Endothelial cell of umbilical vein (primary cell): ENCODE data around the gene SPATA7. TPM values are rescaled to one million over a fixed set of nuclear protein-coding genes. Genes with fewer than 3 reads are reported as not detected.

Experiments
- BruUV-seq: library from RNA; stranded (reverse); fragments of 400-500 nt; replicated peaks from 2 replicates; lab custom pipeline; 2021; lab: Mats Ljungman, UMichigan
- CTCF ChIA-PET: fragments of 300-600, 350-600 bp; sonication (Branson Sonifier 250); formaldehyde crosslinking; loops from one replicate; lab custom pipeline; 2021; ENCODE audit warnings: antibody characterized with exemption, inconsistent platforms; lab: Charles Lee
- POLR2A ChIA-PET: fragments of 300-600, 350-600 bp; sonication (Branson Sonifier 250); formaldehyde crosslinking; loops from one replicate; lab custom pipeline; 2021; ENCODE audit warnings: antibody characterized with exemption, inconsistent platforms; lab: Charles Lee
- DNase-seq: peaks from one replicate; pipeline ENCODE4 v3.0.0-alpha.2; 2011; ENCODE audit warnings: low read depth, low spot score
- FAIRE-seq: peaks from 2 replicates; lab custom pipeline; 2011; peaks lifted over from hg19 to GRCh38; lab: Jason Lieb, UNC
- H2AFZ ChIP-seq: 2 replicates; pipeline ENCODE4 v1.6.0; 2012; ENCODE audit warnings: low read depth, low read length, control low read depth, inconsistent platforms
- H3K27ac ChIP-seq: 2 replicates; pipeline ENCODE4 v1.5.1; 2011; ENCODE audit warnings: low read depth, mild to moderate bottlenecking, control low read depth, low read length, moderate library complexity; ENCODE audit not compliant: insufficient read depth
- H3K27me3 ChIP-seq, 2 experiments: 2 replicates each; pipeline versions ENCODE4 v1.6.0 to v1.6.1; 2011; ENCODE audit warnings: low read length in 2 of 2, mixed read lengths in 1 of 2; ENCODE audit not compliant: control insufficient read depth in 2 of 2, insufficient read depth in 2 of 2
- H3K36me3 ChIP-seq, 2 experiments: 2 replicates in 1 of 2; 3 replicates in 1 of 2; pipeline ENCODE4 v1.5.1; 2011; ENCODE audit warnings: low read length in 2 of 2, mild to moderate bottlenecking in 1 of 2, moderate library complexity in 1 of 2; ENCODE audit not compliant: control insufficient read depth in 2 of 2, insufficient read depth in 2 of 2; ENCODE audit errors: extremely low read depth in 1 of 2
- H3K4me1 ChIP-seq: 3 replicates; pipeline ENCODE4 v1.5.1; 2011; ENCODE audit warnings: mild to moderate bottlenecking, low read length; ENCODE audit not compliant: control insufficient read depth, insufficient read depth; ENCODE audit errors: extremely low read depth
- H3K4me2 ChIP-seq: 2 replicates; pipeline ENCODE4 v1.6.1; 2011; ENCODE audit warnings: low read length, control low read depth, mixed read lengths; ENCODE audit not compliant: insufficient read depth
- H3K4me3 ChIP-seq, 3 experiments: fragments of 200-600 bp in 1 of 3; sonication (generic), shearing (Covaris generic) in 1 of 3; replicated peaks in 1 of 3; 2 replicates each; pipeline ENCODE4 v1.5.1; 2011 to 2016; ENCODE audit warnings: control low read depth in 3 of 3, low read length in 3 of 3, mild to moderate bottlenecking in 2 of 3, inconsistent platforms in 1 of 3, low read depth in 1 of 3, moderate library complexity in 1 of 3; ENCODE audit not compliant: insufficient read depth in 1 of 3
- H3K79me2 ChIP-seq: 2 replicates; pipeline ENCODE4 v1.6.0; 2012; ENCODE audit warnings: low read length, inconsistent platforms; ENCODE audit not compliant: control insufficient read depth, insufficient read depth
- H3K9ac ChIP-seq: replicated peaks from 2 replicates; pipeline ENCODE3; 2011; ENCODE audit warnings: low read length, control low read depth; ENCODE audit not compliant: insufficient read depth; ENCODE audit errors: extremely low read depth
- H3K9me1 ChIP-seq: replicated peaks from 3 replicates; pipeline ENCODE4 v1.6.0; 2011; ENCODE audit warnings: mild to moderate bottlenecking, low read length; ENCODE audit not compliant: control insufficient read depth, insufficient read depth; ENCODE audit errors: extremely low read depth
- H3K9me3 ChIP-seq: replicated peaks from 2 replicates; pipeline ENCODE4 v1.5.1; 2012; ENCODE audit warnings: low read length, inconsistent platforms; ENCODE audit not compliant: control insufficient read depth, insufficient read depth
- H4K20me1 ChIP-seq: replicated peaks from 2 replicates; pipeline ENCODE3; 2011; ENCODE audit warnings: mild to moderate bottlenecking, low read length; ENCODE audit not compliant: control insufficient read depth, insufficient read depth; ENCODE audit errors: extremely low read depth
- EZH2 ChIP-seq: IDR thresholded peaks from 2 replicates; pipeline ENCODE4 v1.6.1; 2012; ENCODE audit warnings: borderline replicate concordance, low read depth, mild to moderate bottlenecking, moderate library complexity, low read length, inconsistent platforms; ENCODE audit not compliant: severe bottlenecking
- FOS ChIP-seq: IDR thresholded peaks from 2 replicates; pipeline ENCODE4 v1.6.1; 2011; ENCODE audit warnings: mild to moderate bottlenecking, low read length, moderate library complexity, borderline replicate concordance; ENCODE audit not compliant: insufficient read depth
- JUN ChIP-seq: IDR thresholded peaks from 2 replicates; pipeline ENCODE4 v1.6.1; 2011; ENCODE audit warnings: borderline replicate concordance, low read depth; ENCODE audit not compliant: insufficient read length, insufficient read depth
- POLR2A ChIP-seq: IDR thresholded peaks from 2 replicates; pipeline ENCODE4 v1.6.1; 2012; ENCODE audit warnings: low read depth, mild to moderate bottlenecking, control low read depth, low read length
- POLR2AphosphoS5 ChIP-seq: IDR thresholded peaks from 2 replicates; pipeline ENCODE4 v1.6.1; 2012; ENCODE audit warnings: low read depth, mild to moderate bottlenecking, control low read depth, low read length, moderate library complexity; ENCODE audit not compliant: insufficient read depth
- dilution Hi-C: fragments of 300-500 bp; cut with MboI; formaldehyde crosslinking; loops from one replicate; pipeline ENCODE4 v1.15.0; 2019; ENCODE audit warnings: low sequenced_read_pairs; ENCODE audit not compliant: extremely low pct_ligation_motif_present
- intact Hi-C: fragments of 100-400 bp; cut with micrococcal nuclease; formaldehyde crosslinking; loops from one replicate; pipeline ENCODE4 v1.10.0; 2022
- polyA plus RNA-seq, 4 experiments: library from polyadenylated mRNA; depleted of rRNA in 3 of 4; stranded (reverse) in 3 of 4; unstranded in 1 of 4; fragments of >200 nt; gene quantifications; 2 replicates each; pipeline versions ENCODE4 v1.2.1 to v1.2.3, GENCODE V29; 2011 to 2012; ENCODE audit warnings: missing spikeins in 1 of 4
- total RNA-seq: library from RNA; stranded (reverse); gene quantifications from 2 replicates; pipeline ENCODE4 v1.2.3, GENCODE V29; 2021
- TF ChIP-seq, protein P1 (sequence below), 2 donors: IDR thresholded peaks; 1 replicate in 1 of 2; 2 replicates in 1 of 2; pipeline ENCODE4 v1.5.1; 2011; ENCODE audit warnings: low read length in 2 of 2, mild to moderate bottlenecking in 2 of 2, moderate library complexity in 2 of 2, control low read depth in 1 of 2, inconsistent platforms in 1 of 2, low read depth in 1 of 2; ENCODE audit not compliant: insufficient read depth in 1 of 2; ENCODE audit errors: extremely low read depth in 1 of 2
- TF ChIP-seq, protein P2 (sequence below): IDR thresholded peaks from 2 replicates; pipeline ENCODE4 v1.6.1; 2011; ENCODE audit not compliant: insufficient read depth, insufficient read length

SPATA7 gene
- total and polyA plus RNA-seq, 2 donors (not counting 3 experiments of a cell fraction or from before 2014, with no cell fraction given) = 4.0 to 9.7 TPM

DNA sequence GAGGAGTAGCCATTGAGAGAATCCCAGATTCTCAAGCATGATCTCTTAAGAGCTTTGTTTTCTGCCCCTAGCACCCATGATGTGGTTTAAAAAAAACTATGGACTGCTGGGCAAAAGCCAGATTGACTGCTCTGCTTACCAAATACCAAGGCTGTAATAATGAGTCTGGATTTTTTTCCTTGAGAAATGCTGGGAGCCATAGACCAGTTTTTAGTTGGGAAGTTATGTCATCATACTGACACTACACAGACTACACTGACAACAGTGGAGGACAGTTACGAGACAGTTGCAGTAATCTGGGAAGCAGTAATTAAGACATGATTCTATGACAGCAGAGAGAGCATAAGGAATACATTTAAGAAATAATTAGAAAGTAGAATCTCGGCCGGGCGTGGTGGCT is 35.8 kb downstream of the SPATA7 start:
- CTCF ChIA-PET = no interaction called here
- Histone ChIP-seq H3K4me3 (no peak overlapping the region), H3K27me3 (no peaks in the 10 kb centered on the region), H3K79me2 (no peaks in the 10 kb centered on the region), H2AFZ (no peak overlapping the region), H3K4me1 (no peaks in the 10 kb centered on the region), H3K9me1 (no peaks in the 10 kb centered on the region), H3K9ac (no peak overlapping the region), H3K27ac (no peak overlapping the region), H3K4me2 (no peak overlapping the region), H3K36me3 (peaks cover 0 to 3% of the 10 kb centered on the region in 2 experiments), H4K20me1 (no peaks in the 10 kb centered on the region), H3K9me3 (no peaks in the 10 kb centered on the region)
- FAIRE-seq (no peak), DNase-seq (no peak)
- POLR2A ChIA-PET = interaction anchor here (0.7 kb wide), 1 partner anchor 396 kb away, joined by 8 read pairs; no protein-coding TSS in a partner anchor
- no TSS peak for BruUV-seq
- dilution Hi-C loops (no loop called here), intact Hi-C loops (no loop called here)
- TF ChIP-seq POLR2AphosphoS5 = no peak
- TF ChIP-seq JUN = no peak
- TF ChIP-seq POLR2A = no peak
- TF ChIP-seq EZH2 = no peak
- TF ChIP-seq, protein P1, sequence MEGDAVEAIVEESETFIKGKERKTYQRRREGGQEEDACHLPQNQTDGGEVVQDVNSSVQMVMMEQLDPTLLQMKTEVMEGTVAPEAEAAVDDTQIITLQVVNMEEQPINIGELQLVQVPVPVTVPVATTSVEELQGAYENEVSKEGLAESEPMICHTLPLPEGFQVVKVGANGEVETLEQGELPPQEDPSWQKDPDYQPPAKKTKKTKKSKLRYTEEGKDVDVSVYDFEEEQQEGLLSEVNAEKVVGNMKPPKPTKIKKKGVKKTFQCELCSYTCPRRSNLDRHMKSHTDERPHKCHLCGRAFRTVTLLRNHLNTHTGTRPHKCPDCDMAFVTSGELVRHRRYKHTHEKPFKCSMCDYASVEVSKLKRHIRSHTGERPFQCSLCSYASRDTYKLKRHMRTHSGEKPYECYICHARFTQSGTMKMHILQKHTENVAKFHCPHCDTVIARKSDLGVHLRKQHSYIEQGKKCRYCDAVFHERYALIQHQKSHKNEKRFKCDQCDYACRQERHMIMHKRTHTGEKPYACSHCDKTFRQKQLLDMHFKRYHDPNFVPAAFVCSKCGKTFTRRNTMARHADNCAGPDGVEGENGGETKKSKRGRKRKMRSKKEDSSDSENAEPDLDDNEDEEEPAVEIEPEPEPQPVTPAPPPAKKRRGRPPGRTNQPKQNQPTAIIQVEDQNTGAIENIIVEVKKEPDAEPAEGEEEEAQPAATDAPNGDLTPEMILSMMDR (IDR thresholded peaks at IDR 0.05; ENCODE audit: extremely low read depth in 1 of 2, insufficient read depth in 1 of 2, low read depth in 1 of 2, low read length in 2 of 2) = no peak
- no peak for TF ChIP-seq FOS

DNA sequence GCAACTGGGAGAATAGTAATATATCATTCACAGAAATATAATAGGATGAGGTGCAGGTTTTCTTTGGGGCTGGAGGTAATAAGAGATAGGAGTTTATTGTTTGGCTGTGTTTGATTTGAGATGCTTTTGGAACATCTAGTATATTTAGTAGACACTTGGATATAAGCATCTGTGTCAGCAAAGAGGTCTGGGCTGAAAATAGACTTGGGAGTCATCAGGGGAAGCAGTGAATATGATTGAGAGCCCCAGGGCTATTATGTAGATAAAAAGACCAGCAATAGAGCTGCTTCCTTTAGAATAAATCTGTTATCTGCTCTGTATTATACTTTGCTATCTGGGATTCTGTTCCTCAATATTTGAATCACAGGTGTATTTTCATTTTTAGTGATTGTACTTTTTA is 36.6 kb downstream of the SPATA7 start:
- no TSS peak for BruUV-seq
- Histone ChIP-seq H3K27ac (no peak overlapping the region), H3K9me1 (no peaks in the 10 kb centered on the region), H3K9ac (no peak overlapping the region), H4K20me1 (no peaks in the 10 kb centered on the region), H3K9me3 (no peaks in the 10 kb centered on the region), H3K4me1 (no peaks in the 10 kb centered on the region), H3K4me2 (no peak overlapping the region), H2AFZ (no peak overlapping the region), H3K27me3 (no peaks in the 10 kb centered on the region), H3K79me2 (no peaks in the 10 kb centered on the region), H3K36me3 (peaks cover 0 to 2% of the 10 kb centered on the region in 2 experiments), H3K4me3 (no peak overlapping the region)
- DNase-seq (no peak), FAIRE-seq (no peak)
- intact Hi-C loops = no loop called here
- dilution Hi-C loops = no loop called here
- TF ChIP-seq JUN = no peak
- TF ChIP-seq POLR2AphosphoS5 = no peak
- TF ChIP-seq FOS = no peak
- no peak for TF ChIP-seq POLR2A
- TF ChIP-seq, protein P2, sequence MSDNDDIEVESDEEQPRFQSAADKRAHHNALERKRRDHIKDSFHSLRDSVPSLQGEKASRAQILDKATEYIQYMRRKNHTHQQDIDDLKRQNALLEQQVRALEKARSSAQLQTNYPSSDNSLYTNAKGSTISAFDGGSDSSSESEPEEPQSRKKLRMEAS = no peak
- ChIA-PET CTCF (no interaction called here), POLR2A (no interaction called here)
